ENCODE data around the gene PEF1.
"Not testable (repeated sequence)": the region's sequence is repeated elsewhere in the genome, so short reads cannot be mapped to it uniquely, and the experiment has no call there.

PEF1 gene

DNA sequence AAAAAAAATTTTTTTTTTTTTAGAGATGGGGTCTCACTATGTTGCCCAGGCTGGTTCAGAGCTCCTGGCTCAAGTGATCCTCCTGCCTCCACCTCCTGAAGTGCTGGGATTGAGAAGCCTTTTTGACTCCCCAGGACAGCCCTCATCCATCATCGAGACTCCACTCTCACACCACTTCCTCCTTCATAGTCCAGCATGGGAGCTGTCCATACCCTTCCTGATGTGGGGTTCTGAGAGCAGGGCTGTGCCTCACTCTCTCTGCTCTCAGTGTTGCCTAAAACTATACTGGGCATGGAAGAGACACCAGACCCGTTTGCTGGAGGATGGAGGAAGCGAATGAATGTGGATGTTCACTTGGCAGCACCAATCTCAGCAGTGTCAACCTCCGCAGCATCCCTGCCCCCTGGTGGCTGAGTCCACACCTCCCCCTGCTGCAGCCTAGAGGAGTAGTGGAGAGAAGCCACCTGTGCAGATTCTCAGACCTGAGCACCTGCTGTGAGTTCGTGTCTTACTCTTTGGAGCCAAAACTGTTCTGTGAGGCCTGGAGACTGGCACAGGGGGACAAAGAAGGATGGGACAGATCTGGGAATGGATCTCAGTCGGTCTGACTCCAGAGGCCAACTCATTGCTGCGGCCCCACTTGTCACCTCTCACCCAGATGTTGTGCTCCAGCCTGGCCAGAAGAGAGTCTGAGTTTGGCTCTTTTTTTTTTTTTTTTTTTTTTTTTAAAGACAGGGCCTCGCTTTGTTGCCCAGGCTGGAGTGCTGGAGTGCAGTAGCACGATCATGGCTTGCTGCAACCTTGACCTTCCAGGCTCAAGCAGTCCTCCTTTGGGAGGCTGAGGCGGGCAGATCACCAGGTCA lies 50.7 kb downstream of the PEF1 start:
- peak in 41 of 42 donors; percentile 11 to 85 (median 54) for DNase-seq
- intact Hi-C loops (cut with DNase I): no loop called here

DNA sequence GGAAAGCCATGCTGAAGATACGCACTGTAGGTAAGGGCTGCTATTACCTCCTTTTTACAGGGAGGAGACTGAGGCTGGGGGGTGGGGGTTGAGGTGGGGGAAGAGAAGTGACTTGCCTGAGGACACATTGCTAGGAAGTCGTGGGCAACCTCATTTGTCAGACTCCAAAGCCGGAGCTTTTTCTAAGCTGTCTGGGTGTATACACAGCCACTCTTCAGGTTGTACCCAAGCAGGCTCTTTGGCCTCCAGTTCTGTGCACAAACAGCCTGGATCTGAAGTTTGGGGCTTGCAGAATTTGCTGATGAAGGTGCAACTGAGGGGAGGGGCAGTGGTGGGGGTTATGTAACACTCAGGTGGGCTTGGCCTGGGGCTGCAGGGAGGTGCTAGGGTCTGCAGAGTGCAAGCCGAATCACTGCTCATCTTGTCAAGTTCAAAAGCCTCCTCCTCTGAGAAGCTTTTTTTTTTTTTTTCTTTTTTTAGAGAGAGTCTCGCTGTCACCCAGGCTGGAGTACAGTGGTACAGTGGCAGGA lies 51.5 kb downstream of the PEF1 start:
- peak in 4 of 42 donors; percentile 2 to 15 (median 10) for DNase-seq
- intact Hi-C loops (cut with DNase I): no loop called here

DNA sequence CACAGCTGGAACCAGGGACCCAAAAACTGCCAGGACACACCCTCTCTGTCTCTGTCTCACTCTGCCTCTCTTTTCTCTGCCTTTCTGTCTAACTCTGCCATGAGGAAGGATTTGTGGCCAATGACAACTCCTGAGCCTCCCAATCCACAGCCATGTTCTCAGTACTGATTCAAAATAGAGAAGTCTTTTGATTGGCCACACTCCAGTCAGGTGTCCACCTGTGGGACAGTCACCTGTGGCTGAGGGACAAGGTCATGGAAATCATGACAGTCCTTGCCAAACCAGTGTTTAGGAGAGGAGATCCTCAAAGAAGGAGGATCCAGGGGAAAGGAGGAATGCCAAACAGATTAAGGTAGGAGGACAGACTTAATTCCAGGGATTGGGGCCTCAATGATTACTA lies 52.5 kb downstream of the PEF1 start:
- DNase-seq: peak in 1 of 42 donors; percentile 9
- intact Hi-C loops (cut with DNase I): no loop called here

DNA sequence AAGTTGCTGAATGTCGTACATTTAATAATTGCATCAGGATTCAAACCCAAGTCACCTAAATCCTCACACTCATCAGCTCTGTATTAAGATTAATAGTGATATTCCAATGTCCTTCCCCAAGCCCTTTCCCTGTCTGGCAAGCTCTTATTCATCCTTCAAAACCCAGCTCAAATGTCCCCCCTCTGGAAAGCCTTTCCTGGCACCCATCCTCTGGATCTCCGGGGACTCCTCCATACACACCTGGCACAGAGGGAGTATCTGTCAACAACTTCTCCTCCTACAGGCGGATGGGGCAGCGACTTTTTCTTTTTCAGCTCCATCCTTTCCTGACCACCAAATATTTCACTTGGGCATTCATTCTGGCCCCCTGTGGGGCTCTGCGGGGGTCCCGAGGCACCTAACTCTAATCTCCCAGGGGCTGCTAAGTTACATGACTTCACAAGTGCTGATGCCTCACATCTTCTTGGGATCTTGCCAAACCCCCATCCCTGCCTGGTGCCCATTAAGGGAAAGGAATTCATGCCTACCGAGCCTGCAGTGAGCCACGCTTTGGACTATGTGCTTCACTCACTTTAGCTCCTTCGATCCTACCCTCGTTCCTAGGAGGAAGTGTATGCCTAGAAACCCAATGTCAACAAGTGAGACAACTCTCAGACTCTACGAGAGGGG lies 53.1 kb downstream of the PEF1 start:
- DNase-seq: peak in 4 of 42 donors; percentile 2 to 24 (median 5)
- intact Hi-C loops (cut with DNase I): no loop called here

DNA sequence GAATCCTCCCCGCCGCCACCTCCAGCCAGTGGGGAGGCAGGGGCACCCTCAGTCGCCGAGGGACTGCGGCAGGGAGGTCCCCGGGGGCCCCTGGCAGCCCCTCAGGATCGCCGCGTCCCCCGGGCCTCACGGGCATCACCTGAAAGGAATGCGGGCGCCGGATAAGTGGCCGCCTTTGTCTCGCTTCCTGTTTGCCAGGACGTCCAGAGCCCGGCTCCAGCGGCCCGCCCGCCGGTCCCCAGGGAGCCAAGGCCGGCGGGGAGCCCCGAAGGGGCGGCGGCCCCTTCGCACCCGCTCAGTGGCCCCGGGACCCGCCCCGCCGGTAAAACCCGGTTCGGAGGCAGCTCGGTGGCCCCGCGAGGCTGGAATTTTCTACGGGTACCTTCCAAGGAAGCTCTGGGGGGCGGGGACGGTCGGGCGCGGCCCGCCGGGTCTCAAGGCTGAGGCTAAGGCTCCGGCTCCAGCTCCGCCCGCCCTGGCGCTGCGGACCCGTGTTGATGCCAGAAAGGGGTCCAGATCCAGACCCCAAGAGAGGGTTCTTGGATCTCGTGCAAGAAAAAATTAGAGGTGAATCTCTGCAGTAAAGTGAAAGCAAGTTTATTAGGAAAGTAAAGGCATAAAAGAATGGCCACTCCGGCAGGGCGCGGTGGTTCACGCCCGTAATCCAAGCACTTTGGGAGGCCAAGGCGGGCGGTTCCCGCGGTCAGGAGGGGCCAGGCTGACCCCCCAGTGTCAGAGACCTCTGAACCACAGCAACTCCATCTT lies 55.7 kb downstream of the PEF1 start:
- intact Hi-C loops (cut with DNase I): no loop called here
- DNase-seq: peak in 2 of 42 donors; percentile 27 to 31

DNA sequence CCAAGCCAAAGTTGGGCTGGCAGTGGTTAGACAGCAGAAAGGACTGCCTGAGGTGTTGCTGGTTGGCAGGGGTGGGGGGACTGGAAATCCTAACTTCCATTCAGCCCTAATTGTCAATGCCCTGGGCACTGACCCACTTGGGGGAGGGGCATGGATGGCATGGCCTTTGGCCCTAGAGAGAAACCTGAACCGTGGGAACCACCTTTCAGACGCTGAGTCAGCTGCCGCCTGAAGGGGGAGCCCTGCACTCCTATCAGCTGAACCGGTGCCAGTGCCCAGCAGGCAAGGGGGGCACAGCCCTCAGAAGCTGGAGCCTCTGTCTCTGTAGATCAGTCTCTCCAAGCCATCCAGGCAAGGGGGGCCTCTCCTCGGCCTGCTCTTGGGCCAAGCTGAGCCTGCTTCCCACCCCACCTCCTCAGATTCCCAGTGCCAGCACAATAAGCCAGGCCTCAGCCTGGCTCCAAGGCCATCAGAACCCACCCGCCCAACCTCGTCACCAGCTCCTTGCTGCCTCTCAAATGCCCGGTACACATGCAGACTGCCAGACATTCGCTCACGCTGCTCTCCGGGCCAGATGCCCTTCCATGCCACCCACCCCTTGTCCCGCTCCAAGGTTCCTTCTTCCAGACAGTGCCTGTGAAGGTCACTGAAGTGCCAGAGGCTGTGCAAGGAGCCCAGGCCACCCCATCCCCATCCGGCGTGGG lies 56.8 kb downstream of the PEF1 start:
- DNase-seq: peak; percentile 21 to 77 (median 52)
- intact Hi-C loops (cut with DNase I): no loop called here

DNA sequence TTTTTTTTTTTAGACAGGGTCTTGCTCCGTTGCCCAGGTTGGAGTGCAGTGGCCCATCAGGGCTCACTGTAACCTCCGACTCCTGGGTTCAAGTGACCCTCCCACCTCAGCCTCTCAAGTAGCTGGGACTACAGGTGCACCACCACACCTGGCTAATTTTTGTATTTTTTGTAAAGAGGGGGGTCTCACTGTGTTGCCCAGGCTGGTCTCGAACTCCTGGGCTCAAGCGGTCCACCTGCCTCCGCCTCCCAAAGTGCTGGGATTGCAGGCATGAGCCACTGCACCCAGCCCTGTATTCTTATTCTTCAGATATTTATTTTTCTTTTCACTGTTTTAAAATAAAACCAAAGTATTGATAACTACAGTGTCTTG lies 57.4 kb downstream of the PEF1 start:
- intact Hi-C loops (cut with DNase I): not testable (repeated sequence)

DNA sequence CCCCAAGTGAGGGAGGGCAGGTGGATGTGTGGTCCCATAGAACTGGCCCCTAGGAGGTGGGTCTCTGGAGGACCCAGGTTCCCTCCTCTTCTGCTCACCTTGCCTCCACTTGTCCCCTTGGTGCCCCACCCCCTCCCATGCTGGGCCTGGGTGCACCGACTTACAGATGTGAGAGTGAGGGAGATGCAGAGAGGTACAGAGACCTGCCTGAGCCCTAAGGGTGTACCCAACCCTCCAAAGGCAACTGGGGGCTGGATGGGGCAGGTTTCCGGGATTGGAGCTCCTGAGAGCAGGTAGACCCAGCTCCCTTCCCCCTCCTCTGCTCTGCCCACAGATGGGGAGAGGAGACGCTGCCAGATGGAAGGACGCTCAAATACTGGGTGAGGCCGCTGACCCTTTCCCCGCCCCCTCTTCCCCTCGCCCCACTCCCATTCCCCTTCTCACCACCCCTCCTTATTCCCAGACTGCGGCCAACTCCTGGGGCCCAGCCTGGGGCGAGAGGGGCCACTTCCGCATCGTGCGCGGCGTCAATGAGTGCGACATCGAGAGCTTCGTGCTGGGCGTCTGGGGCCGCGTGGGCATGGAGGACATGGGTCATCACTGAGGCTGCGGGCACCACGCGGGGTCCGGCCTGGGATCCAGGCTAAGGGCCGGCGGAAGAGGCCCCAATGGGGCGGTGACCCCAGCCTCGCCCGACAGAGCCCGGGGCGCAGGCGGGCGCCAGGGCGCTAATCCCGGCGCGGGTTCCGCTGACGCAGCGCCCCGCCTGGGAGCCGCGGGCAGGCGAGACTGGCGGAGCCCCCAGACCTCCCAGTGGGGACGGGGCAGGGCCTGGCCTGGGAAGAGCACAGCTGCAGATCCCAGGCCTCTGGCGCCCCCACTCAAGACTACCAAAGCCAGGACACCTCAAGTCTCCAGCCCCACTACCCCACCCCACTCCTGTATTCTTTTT lies 58.0 kb downstream of the PEF1 start:
- DNase-seq: peak in 2 of 42 donors; percentile 13 to 33

More for the DNA sequence above, 57.4 kb downstream of the PEF1 start:
- DNase-seq: peak in 1 of 42 donors; percentile 19

DNA sequence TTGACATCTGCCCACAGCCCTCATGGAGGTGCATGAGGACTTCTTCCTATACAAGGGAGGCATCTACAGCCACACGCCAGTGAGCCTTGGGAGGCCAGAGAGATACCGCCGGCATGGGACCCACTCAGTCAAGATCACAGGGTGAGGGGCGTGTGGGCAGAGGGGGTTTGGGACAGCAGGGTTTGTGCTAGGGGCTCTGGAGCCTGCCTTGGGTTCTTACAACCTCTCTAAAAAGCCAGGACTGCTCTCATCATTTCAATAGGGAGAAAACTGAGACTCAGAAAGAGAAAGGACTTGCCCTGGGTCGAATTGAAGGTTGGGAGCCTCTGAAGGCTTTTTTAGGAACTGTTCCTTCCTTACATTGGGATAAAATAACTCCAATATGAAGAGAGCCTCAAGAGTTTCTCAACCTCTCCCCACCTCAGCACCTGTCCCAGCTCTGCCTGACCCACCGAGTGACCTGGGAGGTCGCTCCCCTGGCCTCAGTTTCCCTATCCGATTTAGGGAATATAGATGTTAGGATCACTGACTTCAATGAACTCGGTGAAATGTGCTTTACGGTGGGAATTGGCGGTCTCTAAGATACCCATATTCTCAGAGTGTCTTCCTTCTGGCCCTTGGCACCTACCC lies 58.8 kb downstream of the PEF1 start:
- intact Hi-C loops (cut with DNase I): no loop called here

More for the DNA sequence above, 58.0 kb downstream of the PEF1 start:
- intact Hi-C loops (cut with DNase I): no loop called here

DNA sequence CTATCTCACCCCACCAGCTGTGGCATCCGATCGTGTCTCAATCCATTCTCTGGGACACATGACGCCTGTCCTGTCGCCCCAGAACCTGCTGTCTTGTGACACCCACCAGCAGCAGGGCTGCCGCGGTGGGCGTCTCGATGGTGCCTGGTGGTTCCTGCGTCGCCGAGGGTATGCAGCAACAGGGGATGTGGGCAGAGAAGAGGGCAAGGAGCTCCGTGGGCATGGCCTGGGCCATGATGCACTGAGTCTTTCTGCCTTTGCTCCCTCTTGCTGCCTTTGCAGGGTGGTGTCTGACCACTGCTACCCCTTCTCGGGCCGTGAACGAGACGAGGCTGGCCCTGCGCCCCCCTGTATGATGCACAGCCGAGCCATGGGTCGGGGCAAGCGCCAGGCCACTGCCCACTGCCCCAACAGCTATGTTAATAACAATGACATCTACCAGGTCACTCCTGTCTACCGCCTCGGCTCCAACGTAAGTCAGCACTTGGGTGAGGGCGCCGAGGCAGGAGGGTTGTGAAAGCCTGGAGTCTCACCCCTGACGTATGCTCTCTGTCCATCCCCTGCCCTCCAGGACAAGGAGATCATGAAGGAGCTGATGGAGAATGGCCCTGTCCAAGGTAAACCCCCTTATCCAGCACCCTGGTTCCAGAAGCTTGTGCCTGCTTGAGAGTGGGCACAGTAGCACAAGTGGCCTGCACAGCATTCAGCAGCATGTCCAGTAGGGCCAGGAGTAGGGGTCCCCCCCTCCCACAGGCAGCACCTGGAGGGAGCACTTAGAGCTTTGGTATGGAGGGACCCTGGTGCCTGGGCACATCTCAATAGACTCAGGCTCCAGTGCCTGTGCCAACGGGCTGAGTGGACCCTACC lies 59.6 kb downstream of the PEF1 start:
- peak in 3 of 42 donors; percentile 21 to 29 (median 23) for DNase-seq
- intact Hi-C loops (cut with DNase I): no loop called here

More for the DNA sequence above, 58.8 kb downstream of the PEF1 start:
- peak in 1 of 42 donors; percentile 3 for DNase-seq

DNA sequence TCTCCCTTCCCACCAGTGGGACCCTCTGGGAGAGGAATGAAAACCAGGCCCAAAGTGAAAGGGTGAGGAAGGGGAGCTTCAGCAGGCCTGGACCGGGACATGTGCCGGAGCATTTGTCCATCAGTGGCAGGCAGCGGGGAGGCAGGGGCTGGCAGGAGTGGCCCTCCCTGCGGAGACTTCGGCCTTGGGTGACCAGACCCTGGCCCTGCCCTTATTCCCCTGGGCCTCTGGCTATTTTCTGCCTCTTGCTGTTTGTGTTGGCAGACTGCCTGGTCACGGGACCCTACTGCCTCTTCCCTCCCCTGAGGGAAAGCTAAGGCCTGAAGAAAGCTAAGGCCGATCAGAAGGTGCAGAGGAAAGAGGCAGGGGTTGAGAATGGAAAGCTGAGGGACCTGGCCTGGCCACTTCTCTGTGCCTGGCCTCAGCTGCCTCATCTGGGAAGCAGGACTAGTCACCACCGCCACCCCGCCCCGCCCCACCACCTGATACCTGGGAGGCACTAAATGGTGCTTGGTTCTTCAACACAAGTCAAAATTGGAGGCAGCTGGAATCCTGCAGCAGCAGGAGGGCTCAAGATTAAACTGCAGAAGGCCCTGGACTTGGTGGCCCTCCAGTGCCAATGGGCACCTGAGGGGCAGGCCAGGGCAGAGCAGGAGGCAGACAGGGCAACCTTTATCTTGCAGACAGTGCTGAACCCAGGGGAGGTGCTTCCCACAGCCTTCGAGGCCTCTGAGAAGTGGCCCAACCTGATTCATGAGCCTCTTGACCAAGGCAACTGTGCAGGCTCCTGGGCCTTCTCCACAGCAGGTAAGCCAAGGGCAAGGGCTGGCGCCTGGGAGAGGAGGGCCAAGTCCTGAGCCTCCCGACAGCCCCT lies 60.4 kb downstream of the PEF1 start:
- intact Hi-C loops (cut with DNase I): no loop called here
- peak in 23 of 42 donors; percentile 7 to 65 (median 37) for DNase-seq

DNA sequence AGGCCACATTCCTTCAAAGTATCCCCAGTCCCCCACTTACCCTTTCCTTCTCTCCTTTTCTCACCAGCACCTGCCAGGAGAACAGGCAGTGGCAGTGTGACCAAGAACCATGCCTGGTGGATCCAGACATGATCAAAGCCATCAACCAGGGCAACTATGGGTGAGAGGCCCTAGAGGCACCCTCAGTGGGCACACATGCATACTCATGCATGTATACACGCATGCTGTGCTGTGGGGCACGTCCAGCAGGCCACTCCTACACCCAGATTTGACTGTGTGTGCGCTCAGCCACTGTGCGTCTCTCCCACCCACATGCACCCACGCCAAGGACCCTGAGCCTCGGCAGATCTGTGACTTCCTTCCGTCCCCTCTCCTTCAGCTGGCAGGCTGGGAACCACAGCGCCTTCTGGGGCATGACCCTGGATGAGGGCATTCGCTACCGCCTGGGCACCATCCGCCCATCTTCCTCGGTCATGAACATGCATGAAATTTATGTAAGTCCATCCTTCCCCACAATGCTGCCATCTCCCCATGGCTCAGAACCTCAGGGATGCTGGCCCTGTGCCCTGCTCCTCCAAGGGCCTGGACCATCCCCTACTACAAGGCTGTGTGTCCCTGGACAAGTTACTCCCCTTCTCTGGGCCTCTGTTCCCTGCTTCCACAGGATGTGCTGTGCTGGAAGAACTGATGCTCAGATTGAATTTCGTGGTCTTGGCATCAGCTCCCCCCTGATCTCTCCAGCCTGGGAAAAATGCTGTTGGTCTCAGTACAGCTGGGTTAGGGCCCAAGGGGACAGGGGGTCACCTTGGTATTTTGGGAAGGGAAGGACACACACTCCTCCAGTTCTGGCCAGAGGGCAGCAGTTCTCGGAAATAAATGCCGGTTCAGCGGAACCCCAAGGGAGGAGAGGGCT lies 61.3 kb downstream of the PEF1 start:
- peak in 3 of 42 donors; percentile 9 to 33 (median 26) for DNase-seq
- intact Hi-C loops (cut with DNase I): no loop called here

DNA sequence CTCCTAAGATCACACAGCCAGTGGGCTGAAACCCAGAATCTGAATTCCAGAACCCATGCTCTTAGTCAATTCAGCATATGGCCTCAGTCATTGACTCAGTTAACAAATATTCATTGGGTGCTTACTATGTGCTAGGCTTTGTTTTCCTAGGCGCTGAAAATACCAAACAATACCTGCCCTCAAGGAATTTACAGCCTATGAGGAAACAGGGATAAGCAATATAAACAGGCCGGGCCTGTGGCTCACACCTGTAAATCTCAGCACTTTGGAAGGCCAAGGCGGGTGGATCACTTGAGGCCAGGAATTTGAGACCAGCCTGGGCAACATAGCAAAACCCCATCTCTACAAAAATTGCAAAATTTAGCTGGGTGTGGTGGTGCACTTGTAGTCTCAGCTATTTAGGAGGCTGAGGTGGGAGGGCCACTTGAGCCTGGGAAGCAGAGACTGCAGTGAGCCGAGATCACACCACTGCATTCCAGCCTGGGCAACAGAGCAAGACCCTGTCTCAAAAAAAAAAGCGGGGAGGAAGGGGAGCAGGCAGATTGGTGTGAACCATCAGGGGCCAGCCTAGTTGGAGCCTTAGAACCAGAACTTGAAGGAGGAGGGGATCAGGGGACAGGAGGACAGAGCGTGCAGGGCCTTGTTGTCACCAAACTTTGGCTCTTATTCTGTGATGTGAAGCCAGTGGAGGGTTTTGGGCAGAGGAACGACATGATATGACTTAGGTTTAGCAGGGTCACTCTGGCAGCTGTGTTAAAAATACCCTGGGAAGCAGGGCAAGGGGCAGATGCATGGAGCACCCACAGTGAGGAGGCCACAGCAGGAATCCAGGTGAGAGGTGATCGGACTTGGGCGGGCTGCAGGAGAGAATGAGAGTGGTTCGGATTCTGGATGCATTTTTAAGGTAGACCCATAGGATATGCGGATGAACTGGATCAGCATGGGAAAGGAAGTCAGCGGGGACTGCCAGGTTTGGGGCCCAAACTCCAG lies 62.6 kb downstream of the PEF1 start:
- intact Hi-C loops (cut with DNase I): no loop called here
- peak in 2 of 42 donors; percentile 18 to 27 for DNase-seq

All from head of caudate nucleus (tissue), 42 donors.